ENCODE data around the gene AKAP11. TPM values are rescaled to one million over a fixed set of nuclear protein-coding genes. Genes with fewer than 3 reads are reported as not detected.

The AKAP11 gene
- total and polyA plus RNA-seq, 2 of the 8 experiments (the other 6 are each of a cell fraction or from before 2014, with no cell fraction given) = 4.5 to 21.9 TPM

DNA sequence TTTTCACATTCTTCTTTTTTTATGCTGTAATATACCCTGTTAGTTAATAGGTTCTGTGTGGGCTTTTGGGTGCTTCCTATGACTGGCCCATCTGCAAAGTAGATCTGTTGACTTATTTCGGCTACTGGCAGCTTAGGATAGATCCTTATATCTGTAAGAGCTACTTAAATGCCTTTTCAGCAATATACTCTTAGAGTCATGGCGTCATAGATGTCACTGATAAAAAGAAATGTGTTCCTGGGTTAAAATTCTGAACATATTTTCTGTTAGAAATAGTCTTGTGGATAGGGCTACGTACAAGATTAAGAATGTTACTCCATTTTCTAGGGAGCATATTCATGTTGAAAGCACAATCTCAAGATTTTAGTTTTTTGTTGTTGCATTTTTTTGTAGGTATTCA is 4.7 kb downstream of the AKAP11 start:
- DNase-seq (ENCODE audit: low read depth in 1 of 2, low spot score in 2 of 2) (no peak), FAIRE-seq (no peak)
- H2BK120ac ChIP-seq (replicated peaks; ENCODE audit: low read depth, low read length) = no peak overlapping the region
- no peak overlapping the region for H2BK15ac ChIP-seq (ENCODE audit: low read length)
- H3K27me3 ChIP-seq (replicated peaks in 1 of 4; ENCODE audit: control insufficient read depth in 3 of 4, extremely low read depth in 1 of 4, insufficient read depth in 3 of 4, low read length in 3 of 4) = no peaks in the 10 kb centered on the region
- no peak overlapping the region for H3K23ac ChIP-seq (ENCODE audit: insufficient read length)
- H3K9ac ChIP-seq (replicated peaks in 1 of 4; ENCODE audit: extremely low read depth in 1 of 4, low read depth in 3 of 4, low read length in 3 of 4) = no peak overlapping the region
- no peaks in the 10 kb centered on the region for H3K9me3 ChIP-seq (ENCODE audit: insufficient read depth in 2 of 2, low read depth in 1 of 2, low read length in 1 of 2)
- H2AFZ ChIP-seq (ENCODE audit: low read length) = no peak overlapping the region
- H3K79me1 ChIP-seq (ENCODE audit: low read depth, low read length) = peaks cover 6% of the 10 kb centered on the region; the same call in 1 of the 2 replicates
- peaks cover 2 to 93% of the 10 kb centered on the region in 2 experiments; a peak in 3 of 4 replicates for H3K79me2 ChIP-seq (ENCODE audit: control insufficient read depth in 1 of 2, insufficient read depth in 2 of 2, low read length in 2 of 2)
- no peak overlapping the region for H3K4ac ChIP-seq (replicated peaks; ENCODE audit: insufficient read length, low read depth, low read length)
- no peak overlapping the region for H4K91ac ChIP-seq (replicated peaks; ENCODE audit: insufficient read length, low read length)
- peaks cover 0 to 9% (median 5%) of the 10 kb centered on the region in 4 experiments; a peak in 3 of 7 replicates for H3K4me1 ChIP-seq (replicated peaks in 1 of 4; ENCODE audit: control insufficient read depth in 3 of 4, insufficient read depth in 4 of 4, low read length in 3 of 4)
- H3K18ac ChIP-seq (ENCODE audit: extremely low read depth, low read length) = no peak overlapping the region
- H3K4me3 ChIP-seq (ENCODE audit: extremely low read depth in 1 of 4, insufficient read depth in 2 of 4, low read depth in 3 of 4, low read length in 4 of 4) = no peak overlapping the region
- CTCF ChIA-PET (ENCODE audit: partially characterized antibody) = no interaction called here
- H3K23me2 ChIP-seq (ENCODE audit: low read depth, low read length) = no peaks in the 10 kb centered on the region; the same call in 1 of the 2 replicates
- POLR2A ChIA-PET (ENCODE audit: partially characterized antibody) = no interaction called here
- H3K14ac ChIP-seq (ENCODE audit: insufficient read length) = no peak overlapping the region
- H3K4me2 ChIP-seq (ENCODE audit: insufficient read depth in 1 of 2, low read depth in 2 of 2, low read length in 2 of 2) = no peak overlapping the region
- no peak overlapping the region for H2AK5ac ChIP-seq (ENCODE audit: low read depth, low read length)
- no peak overlapping the region for H4K8ac ChIP-seq (ENCODE audit: extremely low read depth, insufficient read depth, low read length)
- no peak overlapping the region for H2BK5ac ChIP-seq (ENCODE audit: low read depth, low read length)
- no peak overlapping the region for H3K27ac ChIP-seq (ENCODE audit: low read depth, low read length)
- H3K36me3 ChIP-seq (ENCODE audit: control insufficient read depth in 2 of 4, insufficient read depth in 4 of 4, low read length in 3 of 4) = no peaks in the 10 kb centered on the region
- TF ChIP-seq POLR2AphosphoS5 (IDR thresholded peaks at IDR 0.05; ENCODE audit: low read depth, low read length) (no peak), POLR2A (IDR thresholded peaks at IDR 0.05; ENCODE audit: control extremely low read depth in 1 of 2, low read depth in 2 of 2, low read length in 2 of 2) (no peak), SP2 (IDR thresholded peaks at IDR 0.05; ENCODE audit: low read length) (no peak), CHD1 (IDR thresholded peaks at IDR 0.05; ENCODE audit: low read depth, low read length) (no peak)
- TF ChIP-seq, protein P1, sequence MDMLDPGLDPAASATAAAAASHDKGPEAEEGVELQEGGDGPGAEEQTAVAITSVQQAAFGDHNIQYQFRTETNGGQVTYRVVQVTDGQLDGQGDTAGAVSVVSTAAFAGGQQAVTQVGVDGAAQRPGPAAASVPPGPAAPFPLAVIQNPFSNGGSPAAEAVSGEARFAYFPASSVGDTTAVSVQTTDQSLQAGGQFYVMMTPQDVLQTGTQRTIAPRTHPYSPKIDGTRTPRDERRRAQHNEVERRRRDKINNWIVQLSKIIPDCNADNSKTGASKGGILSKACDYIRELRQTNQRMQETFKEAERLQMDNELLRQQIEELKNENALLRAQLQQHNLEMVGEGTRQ (IDR thresholded peaks at IDR 0.05; ENCODE audit: low read length) = no peak
- H2BK20ac ChIP-seq (ENCODE audit: low read length) = no peak overlapping the region
- no peak overlapping the region for H3K56ac ChIP-seq (replicated peaks; ENCODE audit: insufficient read length, low read depth, low read length)
- no peak overlapping the region for H4K5ac ChIP-seq (ENCODE audit: insufficient read length, low read depth, low read length)
- H4K20me1 ChIP-seq (replicated peaks in 1 of 2; ENCODE audit: control insufficient read depth in 1 of 2, insufficient read depth in 2 of 2, low read length in 2 of 2) = no peaks in the 10 kb centered on the region
- WGBS, 2 experiments (ENCODE audit: extremely low coverage in 1 of 2, insufficient coverage in 1 of 2, insufficient read length in 1 of 2, insufficient replicate concordance in 2 of 2, low coverage in 1 of 2, low lambda C conversion rate in 2 of 2, missing lambda C conversion rate in 1 of 2) = 86% methylated on average over 3 of the region's 3 CpGs; no CpG with 5 or more reads in 1 of the 2 experiments
- H2BK12ac ChIP-seq (ENCODE audit: low read depth, low read length) = no peak overlapping the region
